HCT116 (cell line): ENCODE measurements around the gene PTCSC3. TPM values are rescaled to one million over a fixed set of nuclear protein-coding genes. Genes with fewer than 3 reads are reported as not detected.

Experiments used
- ATAC-seq: fragments of 200-7000 bp; cut with Tn5 transposase; 2 replicates; pipeline ENCODE4 v1.9.1; 2020; ENCODE audit warnings: mild to moderate bottlenecking, moderate library complexity
- BruUV-seq: library from RNA; stranded (reverse); fragments of 400-500 nt; replicated peaks from 2 replicates; lab custom pipeline; 2021; lab: Mats Ljungman, UMichigan
- CTCF ChIA-PET: fragments of 300-600 bp; sonication (Branson Sonifier 250); formaldehyde crosslinking; loops from one replicate; lab custom pipeline; 2021; ENCODE audit warnings: antibody characterized with exemption; lab: Charles Lee
- POLR2A ChIA-PET: fragments of 300-600, 350-600 bp; sonication (Branson Sonifier 250); formaldehyde crosslinking; loops from one replicate; lab custom pipeline; 2021; ENCODE audit warnings: antibody characterized with exemption; lab: Charles Lee
- RAD21 ChIA-PET, 2 experiments: fragments of 300-600 bp; sonication (Branson Sonifier 250); formaldehyde crosslinking; loops; one replicate each; lab custom pipeline; 2023; ENCODE audit warnings: low total read pairs in 2 of 2; ENCODE audit not compliant: uncharacterized antibody in 2 of 2, unreplicated experiment in 2 of 2, low non-redundant PET in 1 of 2; lab: Charles Lee
- DNase-seq: peaks from one replicate; pipeline ENCODE4 v3.0.0-alpha.2; 2010; ENCODE audit warnings: low read depth, low spot score
- H2AFZ ChIP-seq: fragments of 200-600 bp; shearing (Covaris generic), sonication (generic); 2 replicates; pipeline ENCODE4 v1.6.1; 2017; ENCODE audit warnings: low read depth, mixed run types, mixed read lengths, antibody characterized with exemption, low read length; ENCODE audit not compliant: poor library complexity, severe bottlenecking
- H3K27ac ChIP-seq: 2 replicates; pipeline ENCODE4 v1.5.1; 2012; ENCODE audit warnings: low read depth, low read length
- H3K27me3 ChIP-seq: fragments of 200-600 bp; sonication (generic); 2 replicates; pipeline ENCODE4 v1.6.1; 2016; ENCODE audit warnings: mixed run types, low read length, mixed read lengths; ENCODE audit not compliant: insufficient read depth
- H3K36me3 ChIP-seq, 2 experiments: fragments of 200-500 bp in 1 of 2; fragments of 200-600 bp in 1 of 2; sonication (Bioruptor generic) in 1 of 2; sonication (generic) in 1 of 2; 2 replicates each; pipeline versions ENCODE4 v1.5.1 to v1.6.1; 2014 to 2016; ENCODE audit warnings: low read length in 2 of 2, inconsistent platforms in 1 of 2, mixed read lengths in 1 of 2, mixed run types in 1 of 2; ENCODE audit not compliant: insufficient read depth in 2 of 2, control insufficient read depth in 1 of 2
- H3K4me1 ChIP-seq, 2 experiments: fragments of 200-600 bp in 1 of 2; sonication (generic) in 1 of 2; 2 replicates each; pipeline versions ENCODE4 v1.5.1 to v1.6.1; 2012 to 2017; ENCODE audit warnings: low read length in 2 of 2, inconsistent platforms in 1 of 2, mild to moderate bottlenecking in 1 of 2, mixed read lengths in 1 of 2, mixed run types in 1 of 2, moderate library complexity in 1 of 2; ENCODE audit not compliant: insufficient read depth in 2 of 2, control insufficient read depth in 1 of 2
- H3K4me2 ChIP-seq: fragments of 200-600 bp; sonication (generic); 2 replicates; pipeline ENCODE4 v1.6.1; 2017; ENCODE audit warnings: mixed run types, low read length, mixed read lengths
- H3K4me3 ChIP-seq, 2 experiments: fragments of 200-600 bp in 1 of 2; sonication (generic) in 1 of 2; replicated peaks in 1 of 2; 2 replicates each; pipeline ENCODE4 v1.5.1; 2011 to 2016; ENCODE audit warnings: low read length in 2 of 2, control low read depth in 1 of 2, low read depth in 1 of 2, mild to moderate bottlenecking in 1 of 2, mixed read lengths in 1 of 2, mixed run types in 1 of 2
- H3K79me2 ChIP-seq: fragments of 200-600 bp; sonication (generic); 2 replicates; pipeline ENCODE4 v1.6.1; 2017; ENCODE audit warnings: mild to moderate bottlenecking, mixed run types, low read length, moderate library complexity, mixed read lengths; ENCODE audit not compliant: insufficient read depth
- H3K9ac ChIP-seq: fragments of 200-600 bp; sonication (generic); 2 replicates; pipeline ENCODE4 v1.6.1; 2016; ENCODE audit warnings: low read length, mixed read lengths
- H3K9me2 ChIP-seq: fragments of 200-600 bp; sonication (generic), shearing (Covaris generic); 2 replicates; pipeline ENCODE4 v1.6.1; 2017; ENCODE audit warnings: mixed run types, mild to moderate bottlenecking, moderate library complexity; ENCODE audit not compliant: insufficient read depth
- H3K9me3 ChIP-seq, 2 experiments: fragments of 200-500 bp in 1 of 2; fragments of 200-600 bp in 1 of 2; sonication (Bioruptor generic) in 1 of 2; sonication (generic) in 1 of 2; 2 replicates each; pipeline ENCODE4 v1.6.1; 2014 to 2017; ENCODE audit warnings: low read length in 2 of 2, mixed read lengths in 2 of 2, inconsistent platforms in 1 of 2, low read depth in 1 of 2, mild to moderate bottlenecking in 1 of 2, mixed run types in 1 of 2, moderate library complexity in 1 of 2; ENCODE audit not compliant: control insufficient read depth in 1 of 2, insufficient read depth in 1 of 2
- H4K20me1 ChIP-seq: fragments of 200-600 bp; sonication (generic), shearing (Covaris generic); 2 replicates; pipeline ENCODE4 v1.6.1; 2017; ENCODE audit warnings: mixed run types, mild to moderate bottlenecking, moderate library complexity; ENCODE audit not compliant: insufficient read depth
- CEBPB ChIP-seq: IDR thresholded peaks from 2 replicates; pipeline ENCODE4 v1.6.1; 2012; ENCODE audit warnings: low read depth
- CTCF ChIP-seq, 3 experiments: fragments of 200-600 bp in 1 of 3; sonication (generic) in 1 of 3; IDR thresholded peaks in 2 of 3; conservative IDR thresholded peaks in 1 of 3; 2 replicates each; pipeline ENCODE4 v1.5.1; 2012 to 2017; ENCODE audit warnings: low read depth in 2 of 3, low read length in 2 of 3, antibody characterized with exemption in 1 of 3, borderline replicate concordance in 1 of 3, control low read depth in 1 of 3, mild to moderate bottlenecking in 1 of 3, mixed read lengths in 1 of 3, mixed run types in 1 of 3, moderate library complexity in 1 of 3; ENCODE audit not compliant: insufficient read depth in 1 of 3
- EGR1 ChIP-seq: IDR thresholded peaks from 2 replicates; pipeline ENCODE4 v1.6.1; 2012; ENCODE audit warnings: low read depth
- EZH2 ChIP-seq: fragments of 200-600 bp; sonication (generic); IDR thresholded peaks from 2 replicates; pipeline ENCODE4 v1.6.1; 2017; ENCODE audit warnings: antibody characterized with exemption, mixed run types
- EZH2phosphoT487 ChIP-seq: fragments of 200-600 bp; IDR thresholded peaks from 2 replicates; pipeline ENCODE4 v1.6.1; 2018; ENCODE audit warnings: antibody characterized with exemption, borderline replicate concordance
- FOSL1 ChIP-seq: IDR thresholded peaks from 2 replicates; pipeline ENCODE4 v1.6.1; 2012; ENCODE audit warnings: low read depth
- POLR2A ChIP-seq: IDR thresholded peaks from 2 replicates; pipeline ENCODE4 v1.7.0; 2011; ENCODE audit warnings: borderline replicate concordance; ENCODE audit not compliant: insufficient read depth, insufficient read length; ENCODE audit errors: extremely low read depth
- POLR2AphosphoS5 ChIP-seq: IDR thresholded peaks from 2 replicates; pipeline ENCODE4 v1.6.1; 2011; ENCODE audit warnings: mild to moderate bottlenecking, low read depth, low read length, moderate library complexity
- SIN3A ChIP-seq: IDR thresholded peaks from 2 replicates; pipeline ENCODE4 v1.6.1; 2012; ENCODE audit warnings: low read depth
- SRF ChIP-seq: IDR thresholded peaks from 2 replicates; pipeline ENCODE4 v1.6.1; 2012; ENCODE audit warnings: low read depth
- TCF7L2 ChIP-seq: IDR thresholded peaks from 2 replicates; pipeline ENCODE4 v1.7.0; 2011; ENCODE audit warnings: borderline replicate concordance, inconsistent platforms; ENCODE audit not compliant: insufficient read depth, insufficient read length; ENCODE audit errors: extremely low read depth
- ZFX ChIP-seq: fragments of 450-650 bp; IDR thresholded peaks from 2 replicates; pipeline ENCODE4 v1.6.1; 2017
- intact Hi-C: fragments of 100-400 bp; cut with micrococcal nuclease; formaldehyde crosslinking; loops from 2 replicates; pipeline ENCODE4 v1.10.0; 2022
- total RNA-seq: library from RNA; stranded (reverse); gene quantifications from one replicate; pipeline ENCODE4 v1.2.1, GENCODE V29; 2021; ENCODE audit not compliant: unreplicated experiment
- TF ChIP-seq, protein P1 (sequence below): IDR thresholded peaks from 2 replicates; pipeline ENCODE4 v1.6.1; 2012
- TF ChIP-seq, protein P2 (sequence below): IDR thresholded peaks from 2 replicates; pipeline ENCODE4 v1.6.1; 2012; ENCODE audit warnings: low read depth

The PTCSC3 gene
- total RNA-seq, 1 experiment from 2014 or later = not detected

GRCh38 chr14:36212987-36213386, 36.5 kb upstream of the PTCSC3 start:
- no peak for ATAC-seq
- RAD21 ChIA-PET = no interaction called here
- no peak overlapping the region for H3K4me2 ChIP-seq
- DNase-seq = no peak
- POLR2A ChIA-PET = no interaction called here
- BruUV-seq = no TSS peak
- TF ChIP-seq CEBPB = no peak
- no peak for TF ChIP-seq EZH2
- no peak for TF ChIP-seq FOSL1
- no peak for TF ChIP-seq EZH2phosphoT487
- TF ChIP-seq TCF7L2 = no peak
- TF ChIP-seq, protein P1, sequence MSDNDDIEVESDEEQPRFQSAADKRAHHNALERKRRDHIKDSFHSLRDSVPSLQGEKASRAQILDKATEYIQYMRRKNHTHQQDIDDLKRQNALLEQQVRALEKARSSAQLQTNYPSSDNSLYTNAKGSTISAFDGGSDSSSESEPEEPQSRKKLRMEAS = no peak
- no peak for TF ChIP-seq SIN3A
- no peak for TF ChIP-seq EGR1
- no peak for TF ChIP-seq SRF
- TF ChIP-seq, protein P2, sequence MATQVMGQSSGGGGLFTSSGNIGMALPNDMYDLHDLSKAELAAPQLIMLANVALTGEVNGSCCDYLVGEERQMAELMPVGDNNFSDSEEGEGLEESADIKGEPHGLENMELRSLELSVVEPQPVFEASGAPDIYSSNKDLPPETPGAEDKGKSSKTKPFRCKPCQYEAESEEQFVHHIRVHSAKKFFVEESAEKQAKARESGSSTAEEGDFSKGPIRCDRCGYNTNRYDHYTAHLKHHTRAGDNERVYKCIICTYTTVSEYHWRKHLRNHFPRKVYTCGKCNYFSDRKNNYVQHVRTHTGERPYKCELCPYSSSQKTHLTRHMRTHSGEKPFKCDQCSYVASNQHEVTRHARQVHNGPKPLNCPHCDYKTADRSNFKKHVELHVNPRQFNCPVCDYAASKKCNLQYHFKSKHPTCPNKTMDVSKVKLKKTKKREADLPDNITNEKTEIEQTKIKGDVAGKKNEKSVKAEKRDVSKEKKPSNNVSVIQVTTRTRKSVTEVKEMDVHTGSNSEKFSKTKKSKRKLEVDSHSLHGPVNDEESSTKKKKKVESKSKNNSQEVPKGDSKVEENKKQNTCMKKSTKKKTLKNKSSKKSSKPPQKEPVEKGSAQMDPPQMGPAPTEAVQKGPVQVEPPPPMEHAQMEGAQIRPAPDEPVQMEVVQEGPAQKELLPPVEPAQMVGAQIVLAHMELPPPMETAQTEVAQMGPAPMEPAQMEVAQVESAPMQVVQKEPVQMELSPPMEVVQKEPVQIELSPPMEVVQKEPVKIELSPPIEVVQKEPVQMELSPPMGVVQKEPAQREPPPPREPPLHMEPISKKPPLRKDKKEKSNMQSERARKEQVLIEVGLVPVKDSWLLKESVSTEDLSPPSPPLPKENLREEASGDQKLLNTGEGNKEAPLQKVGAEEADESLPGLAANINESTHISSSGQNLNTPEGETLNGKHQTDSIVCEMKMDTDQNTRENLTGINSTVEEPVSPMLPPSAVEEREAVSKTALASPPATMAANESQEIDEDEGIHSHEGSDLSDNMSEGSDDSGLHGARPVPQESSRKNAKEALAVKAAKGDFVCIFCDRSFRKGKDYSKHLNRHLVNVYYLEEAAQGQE = no peak
- TF ChIP-seq POLR2AphosphoS5 = no peak
- TF ChIP-seq CTCF (IDR thresholded peaks at IDR 0.05 in 2 of 3, conservative IDR thresholded peaks at IDR 0.05 in 1 of 3; ENCODE audit: borderline replicate concordance in 1 of 3, insufficient read depth in 1 of 3, low read depth in 2 of 3, low read length in 2 of 3) = no peak
- no peak for TF ChIP-seq POLR2A
- TF ChIP-seq ZFX = no peak
- TF ChIP-seq, all 23 proteins: peak for 0
- Histone ChIP-seq H2AFZ (no peak overlapping the region), H3K9me2 (no peaks in the 10 kb centered on the region), H3K9ac (no peak overlapping the region), H3K4me1 (no peaks in the 10 kb centered on the region), H3K4me3 (no peak overlapping the region), H4K20me1 (no peaks in the 10 kb centered on the region), H3K9me3 (no peaks in the 10 kb centered on the region), H3K79me2 (no peaks in the 10 kb centered on the region), H3K36me3 (no peaks in the 10 kb centered on the region), H3K27me3 (peaks cover 33% of the 10 kb centered on the region), H3K27ac (no peak overlapping the region)
- CTCF ChIA-PET = no interaction called here
- intact Hi-C loops = no loop called here
